Measurements from ENCODE around the gene ZC3H10. TPM values are rescaled to one million over a fixed set of nuclear protein-coding genes. Genes with fewer than 3 reads are reported as not detected.
A peak's percentile ranks its signal among the peaks of the same experiment; 100 is the strongest.

ZC3H10 gene
- total RNA-seq, 6 experiments from 2014 or later = 1.7 to 5.4 (median 3.2) TPM

GRCh38 chr12:56151672-56152131, 33.6 kb downstream of the ZC3H10 start:
- ATAC-seq (peak; percentile 42 to 59 (median 52)), DNase-seq (peak; percentile 51 to 60 (median 55))
- intact Hi-C loops (cut with DNase I) = no loop called here

GRCh38 chr12:56152132-56152755, 34.2 kb downstream of the ZC3H10 start, which contains the start of gene MYL6B:
Gene MYL6B, plus strand, starts transcription at chr12:56152587. Its CDS starts 1,332 bp downstream, at chr12:56153919.
- 0% methylated on average over 19 of the region's 37 CpGs for WGBS (ENCODE audit: insufficient coverage, low coverage, low lambda C conversion rate, missing lambda C conversion rate)
- Histone ChIP-seq H3K27me3 (no peaks in the 10 kb centered on the region), H3K4me3 (peak within 1 kb of the TSS; percentile 58 to 66 (median 66)), H3K4me1 (peaks cover 0 to 26% (median 12%) of the 10 kb centered on the region in 4 donors), H3K36me3 (no peaks in the 10 kb centered on the region), H3K9me3 (no peaks in the 10 kb centered on the region), H3K27ac (peak within 1 kb of the TSS; percentile 83 to 94 (median 83))
- intact Hi-C loops (cut with DNase I) = no loop called here
- TF ChIP-seq POLR2A (IDR thresholded peaks at IDR 0.05) (peak; percentile 33), CTCF (IDR thresholded peaks at IDR 0.05) (no peak)
- ATAC-seq (peak; percentile 94 to 95 (median 94)), DNase-seq (peak; percentile 94)

More at GRCh38 chr12:56151672-56152131, 33.6 kb downstream of the ZC3H10 start:
- Histone ChIP-seq H3K4me3 (peak overlapping the region; percentile 58 to 66 (median 66)), H3K27me3 (no peaks in the 10 kb centered on the region), H3K4me1 (peaks cover 0 to 23% (median 12%) of the 10 kb centered on the region in 4 donors), H3K9me3 (no peaks in the 10 kb centered on the region), H3K36me3 (no peaks in the 10 kb centered on the region), H3K27ac (peak overlapping the region; percentile 83 to 94 (median 83))
- TF ChIP-seq CTCF (IDR thresholded peaks at IDR 0.05) (peak; percentile 16 to 59 (median 26)), POLR2A (IDR thresholded peaks at IDR 0.05) (no peak)
- 6% methylated on average over 12 of the region's 12 CpGs for WGBS (ENCODE audit: insufficient coverage, low coverage, low lambda C conversion rate, missing lambda C conversion rate)

GRCh38 chr12:56152756-56153677, 35.0 kb downstream of the ZC3H10 start:
- ATAC-seq = no peak
- intact Hi-C loops (cut with DNase I) = no loop called here

More at GRCh38 chr12:56152756-56153677, 35.0 kb downstream of the ZC3H10 start:
- 7% methylated on average over 6 of the region's 8 CpGs for WGBS (ENCODE audit: insufficient coverage, low coverage, low lambda C conversion rate, missing lambda C conversion rate)
- DNase-seq = no peak
- Histone ChIP-seq H3K4me3 (peak overlapping the region; percentile 58 to 66 (median 66)), H3K27ac (peak overlapping the region in 1 of 3 donors; percentile 83), H3K27me3 (no peaks in the 10 kb centered on the region), H3K4me1 (peaks cover 0 to 29% (median 12%) of the 10 kb centered on the region in 4 donors), H3K9me3 (no peaks in the 10 kb centered on the region), H3K36me3 (no peaks in the 10 kb centered on the region)
- no peak for TF ChIP-seq POLR2A (IDR thresholded peaks at IDR 0.05)
- no peak for TF ChIP-seq CTCF (IDR thresholded peaks at IDR 0.05)
